ENCODE data around the gene FGF14. TPM values are rescaled to one million over a fixed set of nuclear protein-coding genes. Genes with fewer than 3 reads are reported as not detected.

Gene FGF14
- total RNA-seq, 1 donor from 2014 or later, result 1.7 TPM

GRCh38 chr13:102276404-102276803, 125.4 kb downstream of the FGF14 start:
- Mint-ChIP-seq H3K4me3 (no peak overlapping the region), H3K27me3 (ENCODE audit: low read depth) (peaks cover 3% of the 10 kb centered on the region), H3K9me3 (no peaks in the 10 kb centered on the region), H3K27ac (ENCODE audit: unreplicated experiment) (no peak overlapping the region), H3K36me3 (ENCODE audit: low read depth) (no peaks in the 10 kb centered on the region), H3K4me1 (peaks cover 8% of the 10 kb centered on the region)
- no peak for DNase-seq (ENCODE audit: low read depth, low spot score)
- TF ChIP-seq CTCF (conservative IDR thresholded peaks at IDR 0.05), result no peak

GRCh38 chr13:102275969-102276368, 125.9 kb downstream of the FGF14 start:
- no peaks in the 10 kb centered on the region for H3K36me3 Mint-ChIP-seq (ENCODE audit: low read depth)
- H3K9me3 Mint-ChIP-seq, result no peaks in the 10 kb centered on the region
- H3K4me3 Mint-ChIP-seq, result no peak overlapping the region
- TF ChIP-seq CTCF (conservative IDR thresholded peaks at IDR 0.05), result no peak
- DNase-seq (ENCODE audit: low read depth, low spot score), result no peak
- H3K27me3 Mint-ChIP-seq (ENCODE audit: low read depth), result peaks cover 6% of the 10 kb centered on the region
- H3K4me1 Mint-ChIP-seq, result peaks cover 8% of the 10 kb centered on the region
- H3K27ac Mint-ChIP-seq (ENCODE audit: unreplicated experiment), result no peak overlapping the region

- TF ChIP-seq CTCF (conservative IDR thresholded peaks at IDR 0.05), result no peak
- Mint-ChIP-seq H3K9me3 (no peaks in the 10 kb centered on the region), H3K4me3 (no peak overlapping the region), H3K27me3 (ENCODE audit: low read depth) (peaks cover 6% of the 10 kb centered on the region), H3K36me3 (ENCODE audit: low read depth) (no peaks in the 10 kb centered on the region), H3K27ac (ENCODE audit: unreplicated experiment) (no peak overlapping the region), H3K4me1 (peaks cover 3% of the 10 kb centered on the region)
- no peak for DNase-seq (ENCODE audit: low read depth, low spot score)
Measured at GRCh38 chr13:102273111-102273510, 128.7 kb downstream of the FGF14 start.

GRCh38 chr13:102267191-102267590, 134.7 kb downstream of the FGF14 start:
- TF ChIP-seq CTCF (conservative IDR thresholded peaks at IDR 0.05), result no peak
- Mint-ChIP-seq H3K27ac (ENCODE audit: unreplicated experiment) (no peak overlapping the region), H3K4me3 (no peak overlapping the region)

GRCh38 chr13:102261809-102262208, 140.0 kb downstream of the FGF14 start:
- peaks cover 9% of the 10 kb centered on the region for H3K9me3 Mint-ChIP-seq
- no peak for TF ChIP-seq CTCF (conservative IDR thresholded peaks at IDR 0.05)
- H3K4me3 Mint-ChIP-seq, result no peak overlapping the region
- peaks cover 3% of the 10 kb centered on the region for H3K4me1 Mint-ChIP-seq
- DNase-seq (ENCODE audit: low read depth, low spot score), result no peak
- no peak overlapping the region for H3K27ac Mint-ChIP-seq (ENCODE audit: unreplicated experiment)
- H3K27me3 Mint-ChIP-seq (ENCODE audit: low read depth), result no peaks in the 10 kb centered on the region
- no peaks in the 10 kb centered on the region for H3K36me3 Mint-ChIP-seq (ENCODE audit: low read depth)

More at GRCh38 chr13:102267191-102267590, 134.7 kb downstream of the FGF14 start:
- Mint-ChIP-seq H3K4me1 (no peaks in the 10 kb centered on the region), H3K36me3 (ENCODE audit: low read depth) (no peaks in the 10 kb centered on the region), H3K27me3 (ENCODE audit: low read depth) (peaks cover 6% of the 10 kb centered on the region), H3K9me3 (no peaks in the 10 kb centered on the region)
- DNase-seq (ENCODE audit: low read depth, low spot score), result no peak

GRCh38 chr13:102261316-102261715, 140.5 kb downstream of the FGF14 start:
- no peaks in the 10 kb centered on the region for H3K27me3 Mint-ChIP-seq (ENCODE audit: low read depth)
- DNase-seq (ENCODE audit: low read depth, low spot score), result no peak
- H3K4me3 Mint-ChIP-seq, result no peak overlapping the region
- H3K4me1 Mint-ChIP-seq, result peaks cover 3% of the 10 kb centered on the region
- H3K36me3 Mint-ChIP-seq (ENCODE audit: low read depth), result no peaks in the 10 kb centered on the region
- peaks cover 10% of the 10 kb centered on the region for H3K9me3 Mint-ChIP-seq
- TF ChIP-seq CTCF (conservative IDR thresholded peaks at IDR 0.05), result no peak
- no peak overlapping the region for H3K27ac Mint-ChIP-seq (ENCODE audit: unreplicated experiment)

Measured in neural crest cell (in vitro differentiated cells).